ENCODE measurements around the gene TMEM259. TPM values are rescaled to one million over a fixed set of nuclear protein-coding genes. Genes with fewer than 3 reads are reported as not detected.

The TMEM259 gene
- total and polyA plus RNA-seq, 9 of the 15 experiments (the other 6 are each of a cell fraction or from before 2014, with no cell fraction given) = 0.52 to 231 (median 63.6) TPM

GRCh38 chr19:984165-984967 is 36.6 kb downstream of the TMEM259 start, which contains the start of gene WDR18 (continued):
- peak in 1 of 2 experiments; percentile 79; a peak in 1 of 4 replicates for TF ChIP-seq ZNF639 (CRISPR knock-in tag; conservative IDR thresholded peaks at IDR 0.05 in 1 of 2, IDR thresholded peaks at IDR 0.05 in 1 of 2)
- no peak; the same call in 1 of the 2 replicates for TF ChIP-seq CHD2 (IDR thresholded peaks at IDR 0.05; ENCODE audit: low read depth, low read length)
- no peak for TF ChIP-seq MLX (CRISPR knock-in tag; conservative IDR thresholded peaks at IDR 0.05)
- no peak for TF ChIP-seq RFX7 (CRISPR knock-in tag; IDR thresholded peaks at IDR 0.05)
- TF ChIP-seq CHD1 (IDR thresholded peaks at IDR 0.05; ENCODE audit: low read length) = no peak
- TF ChIP-seq HDAC3 (IDR thresholded peaks at IDR 0.05; ENCODE audit: borderline replicate concordance, partially characterized antibody) = no peak
- TF ChIP-seq IRF1 (CRISPR knock-in tag; IDR thresholded peaks at IDR 0.05; ENCODE audit: borderline replicate concordance) = no peak
- TF ChIP-seq ZNF165 (CRISPR knock-in tag; IDR thresholded peaks at IDR 0.05; ENCODE audit: borderline replicate concordance) = no peak
- TF ChIP-seq ZFPM2 (CRISPR knock-in tag; IDR thresholded peaks at IDR 0.05) = no peak
- no peak for TF ChIP-seq MAFK (IDR thresholded peaks at IDR 0.05; ENCODE audit: low read length)
- no peak for TF ChIP-seq CAMTA2 (CRISPR knock-in tag; conservative IDR thresholded peaks at IDR 0.05)
- TF ChIP-seq PHB (CRISPR knock-in tag; IDR thresholded peaks at IDR 0.05) = no peak
- TF ChIP-seq TBP (optimal IDR thresholded peaks at IDR 0.05; ENCODE audit: low read depth, low read length) = peak; percentile 76
- no peak for TF ChIP-seq ZBTB5 (IDR thresholded peaks at IDR 0.05)
- no peak for TF ChIP-seq ZNF224 (CRISPR knock-in tag; IDR thresholded peaks at IDR 0.05)
- no peak for TF ChIP-seq BRCA1 (IDR thresholded peaks at IDR 0.05)
- no peak for TF ChIP-seq BRCA1 (CRISPR knock-in tag; IDR thresholded peaks at IDR 0.05)
- TF ChIP-seq BCL6 (CRISPR knock-in tag; IDR thresholded peaks at IDR 0.05) = no peak
- TF ChIP-seq HMG20A (CRISPR knock-in tag; conservative IDR thresholded peaks at IDR 0.05) = no peak
- TF ChIP-seq ATF1 (CRISPR knock-in tag; IDR thresholded peaks at IDR 0.05) = peak; percentile 84
- TF ChIP-seq ATF1 (tag; IDR thresholded peaks at IDR 0.05) = peak; percentile 99
- TF ChIP-seq ZSCAN29 (IDR thresholded peaks at IDR 0.05) = no peak
- no peak for TF ChIP-seq ZNF133 (CRISPR knock-in tag; IDR thresholded peaks at IDR 0.05)
- TF ChIP-seq ZNF740 (CRISPR knock-in tag; IDR thresholded peaks at IDR 0.05) = no peak
- no peak for TF ChIP-seq ZNF740 (tag; IDR thresholded peaks at IDR 0.05)
